ENCODE data around the gene ZDHHC11. TPM values are rescaled to one million over a fixed set of nuclear protein-coding genes. Genes with fewer than 3 reads are reported as not detected.

Gene ZDHHC11
- total RNA-seq, 4 donors from 2014 or later = 0.54 to 5.3 (median 2.8) TPM

DNA sequence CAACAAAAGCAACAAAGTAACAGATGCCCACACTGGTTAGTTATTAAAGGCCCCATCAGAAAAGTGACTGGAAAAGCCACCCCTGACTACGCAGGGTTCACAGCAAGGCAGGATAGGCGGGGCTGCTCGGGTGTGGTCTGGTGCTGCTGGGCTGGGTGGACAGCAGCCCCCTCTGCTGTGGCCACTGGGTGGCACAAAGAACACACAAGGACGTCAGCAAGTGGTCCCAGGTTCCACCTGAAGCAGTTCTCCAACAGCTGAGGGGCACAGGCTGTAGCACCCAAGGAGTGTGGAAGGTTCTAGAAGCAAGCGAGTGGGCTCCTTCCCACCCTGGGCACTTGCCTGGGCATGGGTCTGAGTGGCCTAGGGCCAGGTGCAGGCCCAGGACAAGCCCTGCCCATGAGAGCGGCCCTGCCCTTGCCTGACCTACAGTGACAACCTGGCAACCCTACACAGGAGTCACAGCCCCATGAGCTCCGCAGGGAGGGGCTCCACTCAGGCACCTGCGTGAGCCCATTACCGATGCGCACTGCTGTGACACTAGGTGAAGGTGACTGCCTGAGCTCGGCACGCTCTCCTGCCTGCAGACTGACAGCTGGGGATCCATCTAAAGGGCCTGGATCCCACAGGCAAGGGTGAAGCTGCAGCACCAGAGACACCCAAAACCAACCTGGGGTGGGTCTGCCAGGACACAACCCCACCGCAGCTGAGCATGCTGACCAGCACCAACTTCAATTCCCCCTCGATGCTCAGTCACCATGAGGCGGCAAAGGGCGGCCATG is 33.8 kb upstream of the ZDHHC11 start:
- intact Hi-C loops (cut with DNase I) = no loop called here
- H3K27me3 ChIP-seq = no peaks in the 10 kb centered on the region
- no peak for DNase-seq
- H3K36me3 ChIP-seq = peaks cover 62 to 72% of the 10 kb centered on the region in 2 donors
- TF ChIP-seq, protein P1, sequence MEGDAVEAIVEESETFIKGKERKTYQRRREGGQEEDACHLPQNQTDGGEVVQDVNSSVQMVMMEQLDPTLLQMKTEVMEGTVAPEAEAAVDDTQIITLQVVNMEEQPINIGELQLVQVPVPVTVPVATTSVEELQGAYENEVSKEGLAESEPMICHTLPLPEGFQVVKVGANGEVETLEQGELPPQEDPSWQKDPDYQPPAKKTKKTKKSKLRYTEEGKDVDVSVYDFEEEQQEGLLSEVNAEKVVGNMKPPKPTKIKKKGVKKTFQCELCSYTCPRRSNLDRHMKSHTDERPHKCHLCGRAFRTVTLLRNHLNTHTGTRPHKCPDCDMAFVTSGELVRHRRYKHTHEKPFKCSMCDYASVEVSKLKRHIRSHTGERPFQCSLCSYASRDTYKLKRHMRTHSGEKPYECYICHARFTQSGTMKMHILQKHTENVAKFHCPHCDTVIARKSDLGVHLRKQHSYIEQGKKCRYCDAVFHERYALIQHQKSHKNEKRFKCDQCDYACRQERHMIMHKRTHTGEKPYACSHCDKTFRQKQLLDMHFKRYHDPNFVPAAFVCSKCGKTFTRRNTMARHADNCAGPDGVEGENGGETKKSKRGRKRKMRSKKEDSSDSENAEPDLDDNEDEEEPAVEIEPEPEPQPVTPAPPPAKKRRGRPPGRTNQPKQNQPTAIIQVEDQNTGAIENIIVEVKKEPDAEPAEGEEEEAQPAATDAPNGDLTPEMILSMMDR (IDR thresholded peaks at IDR 0.05) = no peak
- TF ChIP-seq POLR2A (IDR thresholded peaks at IDR 0.05) = no peak
- no peak overlapping the region for H3K4me3 ChIP-seq (replicated peaks in 1 of 3)
- H3K9me3 ChIP-seq = no peaks in the 10 kb centered on the region
- H3K27ac ChIP-seq = no peak overlapping the region
- WGBS, 2 donors = 87 to 93% methylated on average over 11 of the region's 16 CpGs
- no peaks in the 10 kb centered on the region for H3K4me1 ChIP-seq

DNA sequence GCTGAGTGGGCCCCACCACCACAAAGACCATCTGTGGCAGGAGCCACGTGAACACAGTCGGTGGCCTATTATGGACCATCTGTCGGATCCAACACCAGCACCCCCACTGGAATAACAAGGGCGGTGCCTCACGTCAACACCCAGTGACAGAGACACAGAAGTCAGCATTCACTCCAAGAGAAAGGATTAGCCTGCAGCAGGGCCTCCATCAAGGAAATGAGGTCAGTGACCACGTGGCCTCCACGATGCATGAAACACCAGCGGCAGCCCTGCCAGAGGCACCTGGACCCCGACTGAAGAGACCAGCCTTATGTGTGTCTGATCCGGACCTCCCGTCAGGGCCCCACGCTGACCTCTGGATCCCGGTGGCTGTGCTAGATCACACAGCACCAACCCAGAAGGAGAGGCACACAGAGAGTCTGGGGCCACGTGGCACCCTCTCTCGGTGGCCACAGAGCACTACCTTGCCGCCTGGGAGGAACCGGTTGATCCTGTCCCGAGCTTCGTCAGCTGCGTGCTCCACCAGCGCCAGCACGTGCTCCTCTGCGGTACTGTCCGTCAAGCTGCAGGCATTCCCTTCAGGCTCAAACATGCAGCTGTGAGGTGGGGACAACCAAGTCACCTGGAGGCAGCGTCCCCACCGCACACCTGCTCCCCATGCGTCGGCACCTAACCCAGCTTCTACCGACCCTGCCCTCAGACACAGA is 32.8 kb upstream of the ZDHHC11 start:
- Histone ChIP-seq H3K36me3 (peaks cover 62 to 63% of the 10 kb centered on the region in 2 donors), H3K9me3 (no peaks in the 10 kb centered on the region), H3K4me3 (replicated peaks in 1 of 3) (no peak overlapping the region), H3K4me1 (no peaks in the 10 kb centered on the region), H3K27ac (no peak overlapping the region), H3K27me3 (no peaks in the 10 kb centered on the region)
- no peak for DNase-seq
- TF ChIP-seq, protein P1 (IDR thresholded peaks at IDR 0.05) = no peak
- TF ChIP-seq POLR2A (IDR thresholded peaks at IDR 0.05) = no peak
- 96 to 97% methylated on average over 18 to 25 of the region's 29 CpGs for WGBS, 2 donors
- intact Hi-C loops (cut with DNase I) = no loop called here

DNA sequence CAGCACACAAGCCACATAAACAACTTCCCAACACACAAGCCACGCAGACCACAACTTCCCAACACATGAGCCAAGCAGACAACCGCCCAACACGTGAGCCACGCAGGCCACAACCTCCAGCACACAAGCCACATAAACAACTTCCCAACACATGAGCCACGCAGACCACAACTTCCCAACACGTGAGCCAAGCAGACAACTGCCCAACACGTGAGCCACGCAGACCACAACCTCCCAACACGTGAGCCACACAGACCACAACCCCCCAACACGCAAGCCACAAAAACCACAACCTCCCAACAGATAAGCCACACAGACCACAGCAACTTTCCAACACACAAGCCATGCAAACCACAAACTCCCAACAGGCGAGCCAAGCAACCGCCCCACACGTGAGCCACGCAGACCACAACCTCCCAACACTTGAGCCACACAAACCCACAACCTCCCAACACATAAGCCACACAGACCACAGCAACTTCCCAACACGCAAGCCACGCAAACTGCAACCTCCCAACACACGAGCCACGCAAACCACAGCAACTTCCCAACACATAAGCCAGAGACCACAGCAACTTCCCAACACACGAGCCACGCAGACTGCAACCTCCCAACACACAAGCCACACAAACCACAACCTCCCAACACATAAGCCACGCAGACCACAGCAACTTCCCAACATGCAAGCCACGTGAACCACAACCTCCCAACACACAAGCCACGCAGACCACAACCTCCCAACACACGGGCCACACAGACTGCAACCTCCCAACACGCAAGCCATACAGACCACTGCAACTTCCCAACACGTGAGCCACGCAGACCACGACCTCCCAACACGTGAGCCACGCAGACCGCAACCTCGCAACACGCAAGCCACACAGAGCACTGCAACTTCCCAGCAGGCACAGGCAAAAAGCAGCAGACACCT is 31.7 kb upstream of the ZDHHC11 start:
- H3K36me3 ChIP-seq = peaks cover 61 to 62% of the 10 kb centered on the region in 2 donors
- intact Hi-C loops (cut with DNase I) = no loop called here
- no peak overlapping the region for H3K27ac ChIP-seq
- DNase-seq = no peak
- H3K9me3 ChIP-seq = no peaks in the 10 kb centered on the region
- H3K27me3 ChIP-seq = no peaks in the 10 kb centered on the region
- WGBS, 2 donors = 91 to 95% methylated on average over 33 of the region's 33 CpGs
- H3K4me1 ChIP-seq = no peaks in the 10 kb centered on the region
- no peak overlapping the region for H3K4me3 ChIP-seq (replicated peaks in 1 of 3)
- TF ChIP-seq, protein P1 (IDR thresholded peaks at IDR 0.05) = no peak
- TF ChIP-seq POLR2A (IDR thresholded peaks at IDR 0.05) = no peak

DNA sequence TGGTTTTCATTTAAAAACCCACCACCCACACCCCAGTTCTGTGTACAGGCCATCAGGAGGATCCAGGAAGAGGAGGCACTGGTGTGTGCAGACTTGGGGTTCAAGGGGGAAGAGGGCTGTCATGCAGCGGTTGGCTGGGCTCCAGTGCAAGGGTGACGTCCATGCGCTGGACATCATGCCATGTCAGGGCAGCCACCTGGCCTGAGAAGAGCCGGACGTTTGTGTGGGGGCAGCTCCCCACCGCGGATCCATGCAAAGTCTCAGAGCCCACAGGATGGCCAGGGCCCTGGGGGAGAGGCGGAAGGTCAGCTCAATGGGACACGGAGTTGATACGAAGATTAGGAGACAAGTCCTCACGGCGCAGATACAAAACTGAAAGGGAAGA is 30.8 kb upstream of the ZDHHC11 start:
- TF ChIP-seq, protein P1 (IDR thresholded peaks at IDR 0.05) = no peak
- no peak for TF ChIP-seq POLR2A (IDR thresholded peaks at IDR 0.05)
- 92 to 93% methylated on average over 12 of the region's 12 CpGs for WGBS, 2 donors

More for the DNA sequence above, 30.8 kb upstream of the ZDHHC11 start:
- no peaks in the 10 kb centered on the region for H3K27me3 ChIP-seq
- DNase-seq = no peak
- H3K4me3 ChIP-seq (replicated peaks in 1 of 3) = no peak overlapping the region
- no peaks in the 10 kb centered on the region for H3K4me1 ChIP-seq
- H3K36me3 ChIP-seq = peaks cover 60 to 64% of the 10 kb centered on the region in 2 donors
- H3K9me3 ChIP-seq = no peaks in the 10 kb centered on the region
- intact Hi-C loops (cut with DNase I) = no loop called here
- H3K27ac ChIP-seq = no peak overlapping the region
